HL-60 (cell line): ENCODE results near the gene TBX15.

Source experiments
- DNase-seq, 2 experiments: peaks; one replicate each; pipeline ENCODE4 v3.0.0-alpha.2; 2010 to 2020; ENCODE audit warnings: low read depth in 1 of 2, low spot score in 1 of 2
- H3K27ac ChIP-seq: fragments of 250-450 bp; sonication (Bioruptor Pico); replicated peaks from 2 replicates; pipeline ENCODE4 v1.5.1; 2020; ENCODE audit warnings: mild to moderate bottlenecking, moderate library complexity
- H3K27me3 ChIP-seq: fragments of 250-450 bp; sonication (Bioruptor Pico); 2 replicates; pipeline ENCODE4 v1.5.1; 2021; ENCODE audit warnings: mild to moderate bottlenecking, moderate library complexity; ENCODE audit not compliant: insufficient read depth, poor library complexity, severe bottlenecking
- H3K4me3 ChIP-seq: replicated peaks from 2 replicates; pipeline ENCODE4 v1.5.1; 2011; ENCODE audit warnings: mild to moderate bottlenecking, control low read depth, low read length; ENCODE audit not compliant: insufficient read depth
- CTCF ChIP-seq: IDR thresholded peaks from one replicate; pipeline ENCODE4 v1.5.1; 2011; ENCODE audit warnings: low read length, control low read depth, inconsistent platforms; ENCODE audit not compliant: insufficient read depth
- GABPA ChIP-seq: IDR thresholded peaks from 2 replicates; pipeline ENCODE4 v1.6.1; 2012; ENCODE audit warnings: low read depth
- POLR2AphosphoS5 ChIP-seq: IDR thresholded peaks from 2 replicates; pipeline ENCODE4 v1.6.1; 2012; ENCODE audit warnings: low read depth
- REST ChIP-seq: IDR thresholded peaks from 2 replicates; pipeline ENCODE4 v1.6.1; 2012; ENCODE audit warnings: low read depth; ENCODE audit not compliant: insufficient replicate concordance
- SPI1 ChIP-seq: IDR thresholded peaks from 2 replicates; pipeline ENCODE4 v1.6.1; 2012; ENCODE audit warnings: low read depth, mild to moderate bottlenecking, borderline replicate concordance

Gene TBX15

GRCh38 chr1:118881751-118882150 is 106.4 kb downstream of the TBX15 start:
- no peak overlapping the region for H3K4me3 ChIP-seq
- no peak overlapping the region for H3K27ac ChIP-seq
- DNase-seq: no peak
- no peak for TF ChIP-seq SPI1
- TF ChIP-seq GABPA: no peak
- TF ChIP-seq CTCF: no peak
- TF ChIP-seq REST: no peak
- no peak for TF ChIP-seq POLR2AphosphoS5
- no peaks in the 10 kb centered on the region for H3K27me3 ChIP-seq

- no peak for DNase-seq
- H3K27ac ChIP-seq: no peak overlapping the region
- H3K27me3 ChIP-seq: no peaks in the 10 kb centered on the region
- H3K4me3 ChIP-seq: no peak overlapping the region
- TF ChIP-seq REST (no peak), SPI1 (no peak)
Measured at GRCh38 chr1:118878661-118879060, 109.5 kb downstream of the TBX15 start.

GRCh38 chr1:118877668-118878396 is 110.3 kb downstream of the TBX15 start:
- H3K27me3 ChIP-seq: no peaks in the 10 kb centered on the region
- DNase-seq: no peak
- H3K4me3 ChIP-seq: no peak overlapping the region
- no peak overlapping the region for H3K27ac ChIP-seq
- TF ChIP-seq CTCF (no peak), POLR2AphosphoS5 (no peak), SPI1 (no peak)

- no peak for DNase-seq
- Histone ChIP-seq H3K4me3 (no peak overlapping the region), H3K27me3 (no peaks in the 10 kb centered on the region), H3K27ac (no peak overlapping the region)
- no peak for TF ChIP-seq SPI1
- TF ChIP-seq GABPA: no peak
- no peak for TF ChIP-seq CTCF
- no peak for TF ChIP-seq REST
- no peak for TF ChIP-seq POLR2AphosphoS5
Measured at GRCh38 chr1:118871582-118872171, 116.5 kb downstream of the TBX15 start.
